ENCODE measurements around the gene ZFY.

GRCh38 chrY:2887955-2888354 is 47.2 kb upstream of the ZFY start:
- TF ChIP-seq, protein P1, sequence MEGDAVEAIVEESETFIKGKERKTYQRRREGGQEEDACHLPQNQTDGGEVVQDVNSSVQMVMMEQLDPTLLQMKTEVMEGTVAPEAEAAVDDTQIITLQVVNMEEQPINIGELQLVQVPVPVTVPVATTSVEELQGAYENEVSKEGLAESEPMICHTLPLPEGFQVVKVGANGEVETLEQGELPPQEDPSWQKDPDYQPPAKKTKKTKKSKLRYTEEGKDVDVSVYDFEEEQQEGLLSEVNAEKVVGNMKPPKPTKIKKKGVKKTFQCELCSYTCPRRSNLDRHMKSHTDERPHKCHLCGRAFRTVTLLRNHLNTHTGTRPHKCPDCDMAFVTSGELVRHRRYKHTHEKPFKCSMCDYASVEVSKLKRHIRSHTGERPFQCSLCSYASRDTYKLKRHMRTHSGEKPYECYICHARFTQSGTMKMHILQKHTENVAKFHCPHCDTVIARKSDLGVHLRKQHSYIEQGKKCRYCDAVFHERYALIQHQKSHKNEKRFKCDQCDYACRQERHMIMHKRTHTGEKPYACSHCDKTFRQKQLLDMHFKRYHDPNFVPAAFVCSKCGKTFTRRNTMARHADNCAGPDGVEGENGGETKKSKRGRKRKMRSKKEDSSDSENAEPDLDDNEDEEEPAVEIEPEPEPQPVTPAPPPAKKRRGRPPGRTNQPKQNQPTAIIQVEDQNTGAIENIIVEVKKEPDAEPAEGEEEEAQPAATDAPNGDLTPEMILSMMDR (IDR thresholded peaks at IDR 0.05) = no peak
- TF ChIP-seq POLR2A (IDR thresholded peaks at IDR 0.05) = no peak

Measured in right lobe of liver (tissue), 4 donors.